Right cardiac atrium (tissue), 5 donors: ENCODE measurements around the gene HAT1. TPM values are rescaled to one million over a fixed set of nuclear protein-coding genes. Genes with fewer than 3 reads are reported as not detected.

Experiments used
- ATAC-seq, 2 donors: fragments of 200-7000 bp; cut with Tn5 transposase; one replicate each; pipeline versions ENCODE4 v1.8.0 to v1.9.1; 2020; ENCODE audit warnings: moderate library complexity in 2 of 2, mild to moderate bottlenecking in 1 of 2
- DNase-seq, 3 donors: peaks; one replicate each; pipeline ENCODE4 v3.0.0-alpha.2; 2020
- H3K27ac ChIP-seq: one replicate; pipeline ENCODE4 v1.5.1; 2013; ENCODE audit warnings: mild to moderate bottlenecking, low read length, control low read depth, moderate library complexity
- H3K27me3 ChIP-seq: one replicate; pipeline ENCODE4 v1.6.1; 2013; ENCODE audit not compliant: control insufficient read depth, insufficient read depth
- H3K4me1 ChIP-seq: one replicate; pipeline ENCODE4 v1.6.1; 2013; ENCODE audit warnings: low read length; ENCODE audit not compliant: control insufficient read depth, insufficient read depth
- H3K4me3 ChIP-seq: one replicate; pipeline ENCODE4 v1.5.1; 2013; ENCODE audit warnings: low read length, control low read depth
- H3K9me3 ChIP-seq: one replicate; pipeline ENCODE4 v1.6.1; 2013; ENCODE audit warnings: low read length; ENCODE audit not compliant: control insufficient read depth
- WGBS: extraction: QIAGEN DNeasy Blood & Tissue Kit; methylation state at CpG from one replicate; pipeline ENCODE4 v1.1.7; 2013; 5-methylcytosine and 5-hydroxymethylcytosine counted together
- intact Hi-C, 4 donors: fragments of 100-400 bp; cut with DNase I; formaldehyde crosslinking; loops; one replicate each; pipeline versions ENCODE4 v1.11.0 to v1.14.0; 2022 to 2023
- polyA plus RNA-seq: library from polyadenylated mRNA; stranded (reverse); fragments of 200-250 nt; gene quantifications from one replicate; pipeline ENCODE4 v1.2.3, GENCODE V29; 2013
- total RNA-seq, 4 donors: library from RNA; stranded (reverse); fragmentation: NEBNext Ultra II Directional; extraction: Animal tissue kit (Norgen Biotek cat#: 25700); gene quantifications; one replicate each; pipeline ENCODE4 v1.2.1, GENCODE V29; 2021
- donor health status: healthy with polysubstance abuse.
- donor health status: DM: no; HTN: yes; CAD: no.
- donor health status: DM: no; HTN: no; CAD: no.
- donor health status: DM: no; HTN: yes; CAD: no; lungs with severe emphysema.
- donor health status: DM: yes; HTN: yes; CAD: no.

Gene HAT1
- total and polyA plus RNA-seq, 5 donors: 27.6 to 35.0 (median 31.5) TPM

- peak overlapping the region; percentile 49 for H3K4me3 ChIP-seq
- DNase-seq: no peak
- no peak for ATAC-seq
- intact Hi-C loops: no loop called here
- no peaks in the 10 kb centered on the region for H3K9me3 ChIP-seq
- WGBS: 16% methylated on average over 5 of the region's 5 CpGs
- H3K27me3 ChIP-seq: no peaks in the 10 kb centered on the region
- H3K4me1 ChIP-seq: no peaks in the 10 kb centered on the region
- peak overlapping the region; percentile 61 for H3K27ac ChIP-seq
Measured at GRCh38 chr2:171921970-171922229, 361 bp upstream of the HAT1 start.

- ATAC-seq (peak; percentile 9 to 39), DNase-seq (peak in 2 of 3 donors; percentile 31 to 50)
- intact Hi-C loops: no loop called here
- WGBS: 15% methylated on average over 13 of the region's 13 CpGs
- Histone ChIP-seq H3K27me3 (no peaks in the 10 kb centered on the region), H3K4me1 (no peaks in the 10 kb centered on the region), H3K4me3 (peak overlapping the region; percentile 90), H3K27ac (no peak overlapping the region), H3K9me3 (no peaks in the 10 kb centered on the region)
Measured at GRCh38 chr2:171923206-171923605, 945 bp downstream of the HAT1 start.

- 93% methylated on average over 17 of the region's 17 CpGs for WGBS
- Histone ChIP-seq H3K27me3 (no peaks in the 10 kb centered on the region), H3K4me3 (no peak overlapping the region), H3K27ac (no peak overlapping the region), H3K4me1 (no peaks in the 10 kb centered on the region), H3K9me3 (no peaks in the 10 kb centered on the region)
- ATAC-seq (no peak), DNase-seq (no peak)
- intact Hi-C loops: no loop called here
Measured at GRCh38 chr2:171924170-171924942, 2.1 kb downstream of the HAT1 start.

- ATAC-seq (no peak), DNase-seq (no peak)
- Histone ChIP-seq H3K9me3 (no peaks in the 10 kb centered on the region), H3K27ac (no peak overlapping the region), H3K4me3 (no peak overlapping the region), H3K4me1 (no peaks in the 10 kb centered on the region), H3K27me3 (no peaks in the 10 kb centered on the region)
- intact Hi-C loops: no loop called here
- 96% methylated on average over 4 of the region's 4 CpGs for WGBS
Measured at GRCh38 chr2:171930385-171930784, 8.1 kb downstream of the HAT1 start.

GRCh38 chr2:171939058-171939742 lies 16.9 kb downstream of the HAT1 start:
- ATAC-seq (no peak), DNase-seq (no peak)
- H3K4me3 ChIP-seq: no peak overlapping the region
- H3K27ac ChIP-seq: no peak overlapping the region
- H3K9me3 ChIP-seq: no peaks in the 10 kb centered on the region
- intact Hi-C loops: no loop called here
- H3K27me3 ChIP-seq: no peaks in the 10 kb centered on the region
- no peaks in the 10 kb centered on the region for H3K4me1 ChIP-seq
- 77% methylated on average over 9 of the region's 9 CpGs for WGBS

- no peaks in the 10 kb centered on the region for H3K4me1 ChIP-seq
- H3K9me3 ChIP-seq: no peaks in the 10 kb centered on the region
- intact Hi-C loops: no loop called here
- 92% methylated on average over 4 of the region's 4 CpGs for WGBS
- no peak overlapping the region for H3K4me3 ChIP-seq
- no peaks in the 10 kb centered on the region for H3K27me3 ChIP-seq
- ATAC-seq: no peak
- DNase-seq: no peak
- no peak overlapping the region for H3K27ac ChIP-seq
Measured at GRCh38 chr2:171939743-171940071, 17.4 kb downstream of the HAT1 start.

GRCh38 chr2:171941316-171941699 lies 19.0 kb downstream of the HAT1 start:
- Histone ChIP-seq H3K4me1 (no peaks in the 10 kb centered on the region), H3K27me3 (no peaks in the 10 kb centered on the region), H3K9me3 (no peaks in the 10 kb centered on the region), H3K4me3 (no peak overlapping the region), H3K27ac (no peak overlapping the region)
- WGBS: 97% methylated on average over 6 of the region's 6 CpGs
- ATAC-seq: no peak
- DNase-seq: no peak
- intact Hi-C loops: no loop called here

GRCh38 chr2:171943869-171944268 lies 21.6 kb downstream of the HAT1 start:
- intact Hi-C loops: no loop called here
- no peak for DNase-seq
- no peak for ATAC-seq
- Histone ChIP-seq H3K27me3 (no peaks in the 10 kb centered on the region), H3K27ac (no peak overlapping the region), H3K9me3 (no peaks in the 10 kb centered on the region), H3K4me1 (no peaks in the 10 kb centered on the region), H3K4me3 (no peak overlapping the region)
- WGBS: 94% methylated on average over 4 of the region's 4 CpGs

- ATAC-seq (no peak), DNase-seq (no peak)
- Histone ChIP-seq H3K9me3 (no peaks in the 10 kb centered on the region), H3K4me3 (no peak overlapping the region), H3K27ac (no peak overlapping the region), H3K27me3 (no peaks in the 10 kb centered on the region), H3K4me1 (peaks cover 1% of the 10 kb centered on the region)
- intact Hi-C loops: no loop called here
Measured at GRCh38 chr2:171952276-171952675, 30.0 kb downstream of the HAT1 start.

- DNase-seq (no peak), ATAC-seq (no peak)
- intact Hi-C loops: no loop called here
- WGBS: 97% methylated on average over 3 of the region's 3 CpGs
- H3K27ac ChIP-seq: no peak overlapping the region
- H3K4me1 ChIP-seq: peaks cover 1% of the 10 kb centered on the region
- H3K27me3 ChIP-seq: no peaks in the 10 kb centered on the region
- H3K4me3 ChIP-seq: no peak overlapping the region
- H3K9me3 ChIP-seq: no peaks in the 10 kb centered on the region
Measured at GRCh38 chr2:171952748-171953147, 30.5 kb downstream of the HAT1 start.

GRCh38 chr2:171956135-171956825 lies 34.0 kb downstream of the HAT1 start:
- peak; percentile 41 to 65 for ATAC-seq

More at GRCh38 chr2:171956135-171956825, 34.0 kb downstream of the HAT1 start:
- no peaks in the 10 kb centered on the region for H3K9me3 ChIP-seq
- H3K4me1 ChIP-seq: peaks cover 1% of the 10 kb centered on the region
- no peak overlapping the region for H3K4me3 ChIP-seq
- DNase-seq: no peak
- WGBS: 86% methylated on average over 7 of the region's 7 CpGs
- H3K27me3 ChIP-seq: no peaks in the 10 kb centered on the region
- no peak overlapping the region for H3K27ac ChIP-seq
- intact Hi-C loops: no loop called here
